ENCODE data around the gene MOCS2. TPM values are rescaled to one million over a fixed set of nuclear protein-coding genes. Genes with fewer than 3 reads are reported as not detected.
"Not testable (repeated sequence)": the region's sequence is repeated elsewhere in the genome, so short reads cannot be mapped to it uniquely, and the experiment has no call there.

The MOCS2 gene
- total RNA-seq, 1 donor from 2014 or later, result 18.4 TPM

DNA sequence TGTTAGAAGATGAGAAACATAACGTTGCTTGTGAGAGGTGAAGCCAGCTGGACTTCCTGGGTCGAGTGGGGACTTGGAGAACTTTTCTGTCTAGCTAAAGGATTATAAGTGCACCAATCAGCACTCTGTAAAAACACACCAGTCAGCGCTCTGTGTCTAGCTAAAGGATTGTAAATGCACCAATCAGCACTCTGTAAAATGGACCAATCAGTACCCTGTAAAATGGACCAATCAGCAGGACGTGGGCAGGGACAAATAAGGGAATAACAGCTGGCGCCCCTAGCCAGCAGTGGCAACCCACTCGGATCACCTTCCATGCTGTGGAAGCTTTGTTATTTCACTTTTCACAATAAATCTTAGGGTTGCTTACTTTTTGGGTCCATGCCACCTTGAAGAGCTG, 2.8 kb upstream of the MOCS2 start:
- H3K27me3 Mint-ChIP-seq; H3K9me3 Mint-ChIP-seq; H3K36me3 Mint-ChIP-seq (ENCODE audit: low read depth); H3K27ac Mint-ChIP-seq; H3K4me3 Mint-ChIP-seq; intact Hi-C loops (cut with micrococcal nuclease); DNase-seq: not testable (repeated sequence)
- peaks cover 15% of the 10 kb centered on the region for H3K4me1 Mint-ChIP-seq

DNA sequence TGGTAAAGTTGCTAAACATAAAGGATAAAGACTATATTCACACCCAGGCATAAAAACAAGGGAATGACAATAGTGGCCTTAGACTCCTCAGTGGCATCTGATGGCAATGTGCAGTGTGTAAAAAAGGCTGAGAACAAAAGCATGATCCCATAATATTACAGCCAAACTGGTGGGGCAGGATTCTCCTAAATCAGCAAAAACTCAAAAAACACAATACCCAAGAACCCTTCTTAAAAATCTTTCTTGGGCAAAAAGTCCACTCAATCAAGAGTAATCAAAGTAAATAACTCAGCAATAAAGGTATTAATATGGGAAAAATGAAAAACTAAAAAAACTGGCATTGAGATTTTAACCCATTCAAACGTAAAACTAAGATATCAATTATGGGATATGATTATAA, 1.6 kb upstream of the MOCS2 start:
- H3K36me3 Mint-ChIP-seq (ENCODE audit: low read depth), result peaks cover 12% of the 10 kb centered on the region
- no peak overlapping the region for H3K4me3 Mint-ChIP-seq
- peaks cover 20% of the 10 kb centered on the region for H3K4me1 Mint-ChIP-seq
- intact Hi-C loops (cut with micrococcal nuclease), result no loop called here
- no peak overlapping the region for H3K27ac Mint-ChIP-seq
- H3K27me3 Mint-ChIP-seq, result no peaks in the 10 kb centered on the region
- DNase-seq, result no peak
- H3K9me3 Mint-ChIP-seq, result no peaks in the 10 kb centered on the region

DNA sequence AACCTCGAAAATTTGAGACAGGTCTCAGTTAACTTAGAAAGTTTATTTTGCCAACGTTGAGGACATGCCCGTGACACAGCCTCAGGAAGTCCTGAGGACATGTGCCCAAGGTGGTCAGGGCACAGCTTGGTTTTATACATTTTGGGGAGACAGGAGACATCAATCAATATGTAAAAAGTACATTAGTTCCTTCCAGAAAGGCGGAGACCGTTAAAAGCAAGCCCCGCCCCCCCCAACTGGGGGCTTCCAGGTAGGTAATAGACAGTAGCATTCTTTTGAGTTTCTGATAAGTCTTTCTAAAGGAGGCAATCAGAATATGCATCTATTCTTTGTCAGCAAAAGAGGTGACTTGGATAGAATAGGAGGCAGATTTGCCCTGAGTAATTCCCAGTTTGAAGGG, 599 bp upstream of the MOCS2 start:
- DNase-seq, result no peak
- Mint-ChIP-seq H3K36me3 (ENCODE audit: low read depth) (peaks cover 22% of the 10 kb centered on the region), H3K9me3 (no peaks in the 10 kb centered on the region), H3K4me3 (peak overlapping the region; percentile 91), H3K27ac (peak overlapping the region; percentile 89), H3K4me1 (peaks cover 30% of the 10 kb centered on the region), H3K27me3 (no peaks in the 10 kb centered on the region)
- intact Hi-C loops (cut with micrococcal nuclease), result no loop called here

DNA sequence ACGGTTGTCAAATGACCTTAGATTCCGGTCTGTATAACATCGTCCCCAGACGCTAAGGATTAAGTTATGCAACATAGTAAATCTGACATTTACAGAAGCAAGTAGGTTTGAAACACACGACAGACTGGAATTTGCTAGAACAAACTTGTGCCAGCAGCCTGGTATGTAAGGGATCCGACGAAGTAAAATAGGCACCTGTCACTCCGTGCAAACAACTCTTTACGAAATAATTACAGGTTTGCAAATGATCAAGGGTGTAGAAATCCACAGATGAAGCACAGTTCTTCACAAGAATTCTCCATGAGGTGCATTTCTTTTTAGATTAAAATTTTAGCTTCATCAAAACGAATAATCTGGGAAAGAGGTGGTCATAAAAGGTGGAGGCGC, 508 bp downstream of the MOCS2 start:
- H3K4me1 Mint-ChIP-seq, result peaks cover 31% of the 10 kb centered on the region
- H3K36me3 Mint-ChIP-seq (ENCODE audit: low read depth), result peaks cover 27% of the 10 kb centered on the region
- intact Hi-C loops (cut with micrococcal nuclease), result loop anchor here (1.0 to 5.0 kb wide), 4 partner anchors 18 to 322 kb away; partner anchors contain the start of genes ITGA1 and PELO

GRCh38 chr5:53105611-53106300, 3.8 kb downstream of the MOCS2 start:
- H3K27ac Mint-ChIP-seq, result no peak overlapping the region
- no peaks in the 10 kb centered on the region for H3K27me3 Mint-ChIP-seq
- peaks cover 48% of the 10 kb centered on the region for H3K36me3 Mint-ChIP-seq (ENCODE audit: low read depth)
- intact Hi-C loops (cut with micrococcal nuclease), result loop anchor here (5.0 kb wide), 2 partner anchors 303 to 318 kb away; partner anchors contain the start of genes ITGA1 and PELO
- no peak for DNase-seq
- H3K4me3 Mint-ChIP-seq, result no peak overlapping the region
- H3K9me3 Mint-ChIP-seq, result no peaks in the 10 kb centered on the region
- peaks cover 34% of the 10 kb centered on the region for H3K4me1 Mint-ChIP-seq

More for the DNA sequence above, 508 bp downstream of the MOCS2 start:
- Mint-ChIP-seq H3K4me3 (peak overlapping the region; percentile 91), H3K9me3 (no peaks in the 10 kb centered on the region), H3K27me3 (no peaks in the 10 kb centered on the region), H3K27ac (peak overlapping the region; percentile 89)
- peak; percentile 69 for DNase-seq

- H3K9me3 Mint-ChIP-seq, result no peaks in the 10 kb centered on the region
- no peak overlapping the region for H3K4me3 Mint-ChIP-seq
- intact Hi-C loops (cut with micrococcal nuclease), result no loop called here
- no peak overlapping the region for H3K27ac Mint-ChIP-seq
- peaks cover 57% of the 10 kb centered on the region for H3K36me3 Mint-ChIP-seq (ENCODE audit: low read depth)
- no peak for DNase-seq
- H3K27me3 Mint-ChIP-seq, result no peaks in the 10 kb centered on the region
- H3K4me1 Mint-ChIP-seq, result peaks cover 17% of the 10 kb centered on the region
Measured at GRCh38 chr5:53100606-53101005, 9.0 kb downstream of the MOCS2 start.

- peaks cover 52% of the 10 kb centered on the region for H3K36me3 Mint-ChIP-seq (ENCODE audit: low read depth)
- intact Hi-C loops (cut with micrococcal nuclease), result no loop called here
- no peak overlapping the region for H3K27ac Mint-ChIP-seq
Measured at GRCh38 chr5:53099546-53099945, 10.0 kb downstream of the MOCS2 start.

DNA sequence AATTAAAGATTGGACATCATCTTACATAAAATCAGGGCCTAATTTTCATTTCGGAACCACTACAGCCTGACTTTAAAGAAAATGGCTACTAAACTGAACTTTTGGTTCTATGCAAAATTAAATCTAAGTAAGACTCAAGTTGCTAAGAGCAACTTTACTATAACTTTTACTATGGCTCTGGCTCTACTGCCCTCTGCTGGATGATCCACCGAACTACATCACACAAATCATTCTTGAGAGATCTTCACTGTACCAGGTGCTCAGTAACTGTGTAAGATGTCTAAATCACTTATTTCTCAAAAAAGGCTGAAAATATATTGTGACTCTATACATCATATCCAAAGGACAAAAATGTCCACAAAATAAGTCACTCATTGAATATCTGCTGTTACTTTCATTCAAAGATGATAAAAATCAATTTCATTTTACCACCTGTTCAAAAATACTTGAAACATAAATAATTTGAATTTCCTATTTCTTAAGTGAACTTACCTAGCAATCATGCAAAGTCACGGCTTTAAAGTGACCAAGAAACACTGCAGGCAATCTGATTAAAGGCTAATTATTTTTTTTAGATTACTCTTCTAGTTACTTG, 13.5 kb downstream of the MOCS2 start:
- Mint-ChIP-seq H3K4me3 (no peak overlapping the region), H3K4me1 (peaks cover 22% of the 10 kb centered on the region), H3K27me3 (no peaks in the 10 kb centered on the region), H3K9me3 (no peaks in the 10 kb centered on the region), H3K27ac (no peak overlapping the region), H3K36me3 (ENCODE audit: low read depth) (peaks cover 42% of the 10 kb centered on the region)
- intact Hi-C loops (cut with micrococcal nuclease), result loop anchor here (1.0 to 2.0 kb wide), 2 partner anchors 107 to 148 kb away; partner anchors contain the start of gene ITGA2
- DNase-seq, result peak; percentile 92

More at GRCh38 chr5:53099546-53099945, 10.0 kb downstream of the MOCS2 start:
- H3K4me1 Mint-ChIP-seq, result peaks cover 18% of the 10 kb centered on the region
- DNase-seq, result no peak
- no peaks in the 10 kb centered on the region for H3K27me3 Mint-ChIP-seq
- H3K9me3 Mint-ChIP-seq, result no peaks in the 10 kb centered on the region
- H3K4me3 Mint-ChIP-seq, result no peak overlapping the region

GRCh38 chr5:53095217-53095616, 14.3 kb downstream of the MOCS2 start:
- no peaks in the 10 kb centered on the region for H3K27me3 Mint-ChIP-seq
- H3K4me1 Mint-ChIP-seq, result peaks cover 24% of the 10 kb centered on the region
- DNase-seq, result peak; percentile 55
- peaks cover 44% of the 10 kb centered on the region for H3K36me3 Mint-ChIP-seq (ENCODE audit: low read depth)
- intact Hi-C loops (cut with micrococcal nuclease), result no loop called here
- no peaks in the 10 kb centered on the region for H3K9me3 Mint-ChIP-seq
- H3K4me3 Mint-ChIP-seq, result no peak overlapping the region
- H3K27ac Mint-ChIP-seq, result no peak overlapping the region

DNA sequence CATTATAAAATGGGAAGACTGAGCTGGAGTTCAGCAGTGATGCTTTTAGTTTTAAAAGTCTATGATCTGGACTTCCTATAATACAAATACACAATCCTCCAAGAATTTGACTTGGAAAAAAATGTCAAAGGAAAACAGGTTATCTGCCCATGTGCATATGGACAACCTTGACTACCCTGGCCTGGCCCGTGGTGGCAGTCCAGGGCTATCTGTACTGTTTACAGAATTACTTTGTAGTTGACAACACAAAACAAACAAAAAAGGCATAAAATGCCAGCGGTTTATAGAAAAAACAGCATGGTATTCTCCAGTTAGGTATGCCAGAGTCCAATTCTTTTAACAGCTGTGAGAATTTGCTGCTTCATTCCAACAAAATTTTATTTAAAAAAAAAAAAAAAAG, 17.3 kb downstream of the MOCS2 start:
- no peaks in the 10 kb centered on the region for H3K9me3 Mint-ChIP-seq
- H3K4me1 Mint-ChIP-seq, result peaks cover 34% of the 10 kb centered on the region
- H3K27ac Mint-ChIP-seq, result no peak overlapping the region
- DNase-seq, result peak; percentile 52
- H3K27me3 Mint-ChIP-seq, result no peaks in the 10 kb centered on the region
- no peak overlapping the region for H3K4me3 Mint-ChIP-seq
- peaks cover 27% of the 10 kb centered on the region for H3K36me3 Mint-ChIP-seq (ENCODE audit: low read depth)
- intact Hi-C loops (cut with micrococcal nuclease), result no loop called here

DNA sequence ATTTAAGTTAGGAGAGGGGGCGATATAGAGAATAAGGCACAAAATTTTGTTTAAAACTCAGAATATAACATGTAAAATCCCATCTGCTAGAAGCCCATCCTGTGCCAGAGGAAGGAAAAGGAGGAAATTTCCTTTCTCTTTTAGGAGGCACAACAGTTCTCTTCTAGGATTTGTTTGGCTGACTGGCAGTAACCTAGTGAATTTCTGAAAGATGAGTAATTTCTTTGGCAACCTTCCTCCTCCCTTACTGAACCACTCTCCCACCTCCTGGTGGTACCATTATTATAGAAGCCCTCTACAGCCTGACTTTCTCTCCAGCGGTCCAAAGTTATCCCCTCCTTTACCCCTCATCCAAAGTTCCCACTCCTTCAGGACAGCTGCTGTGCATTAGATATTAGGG, 18.3 kb downstream of the MOCS2 start:
- Mint-ChIP-seq H3K27me3 (no peaks in the 10 kb centered on the region), H3K27ac (no peak overlapping the region), H3K4me3 (no peak overlapping the region), H3K4me1 (peaks cover 38% of the 10 kb centered on the region), H3K9me3 (no peaks in the 10 kb centered on the region), H3K36me3 (ENCODE audit: low read depth) (peaks cover 31% of the 10 kb centered on the region)
- intact Hi-C loops (cut with micrococcal nuclease), result loop anchor here (2.0 kb wide), 1 partner anchor 18 kb away; the partner anchor contains the start of gene MOCS2
- DNase-seq, result peak; percentile 47

DNA sequence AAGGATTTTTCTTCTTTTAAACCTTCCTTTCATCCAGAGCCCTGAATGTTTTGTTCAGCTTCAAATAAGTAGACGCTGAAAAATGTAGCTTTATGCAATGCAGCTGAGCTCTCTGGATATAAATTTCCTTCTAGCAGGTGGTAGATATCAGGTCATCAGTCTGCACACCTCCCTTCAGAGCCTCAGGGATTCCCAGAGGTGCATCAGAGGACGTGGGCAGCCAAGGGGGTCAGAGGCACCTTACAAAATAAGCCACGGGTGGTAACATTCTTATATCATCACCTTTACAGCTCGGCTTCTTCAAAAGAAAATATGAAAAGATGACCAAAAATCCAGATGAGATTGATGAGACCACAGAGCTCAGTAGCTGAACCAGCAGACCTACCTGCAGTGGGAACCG, 19.3 kb downstream of the MOCS2 start:
- H3K27ac Mint-ChIP-seq, result no peak overlapping the region
- peak overlapping the region; percentile 45 for H3K4me3 Mint-ChIP-seq
- peak; percentile 60 for DNase-seq
- H3K9me3 Mint-ChIP-seq, result no peaks in the 10 kb centered on the region
- H3K27me3 Mint-ChIP-seq, result no peaks in the 10 kb centered on the region
- intact Hi-C loops (cut with micrococcal nuclease), result loop anchor here (2.0 kb wide), 1 partner anchor 19 kb away; the partner anchor contains the start of gene MOCS2
- peaks cover 34% of the 10 kb centered on the region for H3K36me3 Mint-ChIP-seq (ENCODE audit: low read depth)
- H3K4me1 Mint-ChIP-seq, result peaks cover 35% of the 10 kb centered on the region

GRCh38 chr5:53089481-53089991, 20.0 kb downstream of the MOCS2 start:
- intact Hi-C loops (cut with micrococcal nuclease), result loop anchor here (1.0 to 10.0 kb wide), 5 partner anchors 20 to 315 kb away; no protein-coding TSS in a partner anchor
- no peaks in the 10 kb centered on the region for H3K9me3 Mint-ChIP-seq
- DNase-seq, result peak; percentile 77
- peak overlapping the region; percentile 42 for H3K27ac Mint-ChIP-seq
- H3K27me3 Mint-ChIP-seq, result no peaks in the 10 kb centered on the region
- peak overlapping the region; percentile 45 for H3K4me3 Mint-ChIP-seq
- peaks cover 32% of the 10 kb centered on the region for H3K36me3 Mint-ChIP-seq (ENCODE audit: low read depth)
- H3K4me1 Mint-ChIP-seq, result peaks cover 38% of the 10 kb centered on the region

GRCh38 chr5:53087621-53088121, 21.9 kb downstream of the MOCS2 start:
- Mint-ChIP-seq H3K4me1 (peaks cover 51% of the 10 kb centered on the region), H3K4me3 (no peak overlapping the region), H3K27me3 (no peaks in the 10 kb centered on the region), H3K36me3 (ENCODE audit: low read depth) (peaks cover 38% of the 10 kb centered on the region), H3K27ac (no peak overlapping the region), H3K9me3 (no peaks in the 10 kb centered on the region)
- DNase-seq, result peak; percentile 51
- intact Hi-C loops (cut with micrococcal nuclease), result loop anchor here (2.0 to 10.0 kb wide), 2 partner anchors 57 to 313 kb away; no protein-coding TSS in a partner anchor
